H9 (cell line): ENCODE measurements around the gene PRSS22. TPM values are rescaled to one million over a fixed set of nuclear protein-coding genes. Genes with fewer than 3 reads are reported as not detected.

ENCODE experiments used
- DNase-seq: peaks from one replicate; pipeline ENCODE4 v3.0.0-alpha.2; 2017
- H2AFZ ChIP-seq: one replicate; pipeline ENCODE4 v1.6.1; 2013; ENCODE audit warnings: mild to moderate bottlenecking, low read length, control low read depth, moderate library complexity
- H2AK5ac ChIP-seq: 2 replicates; pipeline ENCODE4 v1.6.1; 2013; ENCODE audit warnings: low read length, control low read depth, mixed read lengths; ENCODE audit not compliant: insufficient read length
- H2BK120ac ChIP-seq: one replicate; pipeline ENCODE4 v1.6.1; 2013; ENCODE audit warnings: low read depth, mild to moderate bottlenecking, low read length, control low read depth, inconsistent platforms; ENCODE audit not compliant: poor library complexity, severe bottlenecking
- H2BK12ac ChIP-seq: 2 replicates; pipeline ENCODE4 v1.6.1; 2013; ENCODE audit warnings: low read length, control low read depth, mixed read lengths, low read depth; ENCODE audit not compliant: insufficient read length
- H2BK15ac ChIP-seq: 2 replicates; pipeline ENCODE4 v1.6.1; 2013; ENCODE audit warnings: low read depth, low read length, control low read depth
- H2BK20ac ChIP-seq: one replicate; pipeline ENCODE4 v1.6.1; 2013; ENCODE audit warnings: low read depth, mild to moderate bottlenecking, low read length, control low read depth, inconsistent platforms; ENCODE audit not compliant: poor library complexity, severe bottlenecking
- H2BK5ac ChIP-seq: 2 replicates; pipeline ENCODE4 v1.6.1; 2013; ENCODE audit warnings: low read length, control low read depth, mixed read lengths; ENCODE audit not compliant: insufficient read length
- H3K14ac ChIP-seq: 2 replicates; pipeline ENCODE4 v1.6.1; 2013; ENCODE audit warnings: low read length, control low read depth; ENCODE audit not compliant: insufficient read depth
- H3K18ac ChIP-seq: 2 replicates; pipeline ENCODE4 v1.6.1; 2013; ENCODE audit warnings: low read depth, mild to moderate bottlenecking, mixed read lengths, low read length, control low read depth; ENCODE audit not compliant: insufficient read length
- H3K23ac ChIP-seq: 2 replicates; pipeline ENCODE4 v1.6.1; 2013; ENCODE audit warnings: low read length, control low read depth, mixed read lengths, low read depth; ENCODE audit not compliant: insufficient read length
- H3K23me2 ChIP-seq: 2 replicates; pipeline ENCODE4 v1.6.1; 2013; ENCODE audit warnings: low read depth, mild to moderate bottlenecking, mixed read lengths, low read length, control low read depth; ENCODE audit not compliant: insufficient read length, poor library complexity, severe bottlenecking
- H3K27ac ChIP-seq: 2 replicates; pipeline ENCODE4 v1.5.1; 2013; ENCODE audit warnings: low read length, control low read depth, mixed read lengths, low read depth; ENCODE audit not compliant: insufficient read length
- H3K27me3 ChIP-seq: 2 replicates; pipeline ENCODE4 v1.6.1; 2013; ENCODE audit warnings: low read length, control low read depth, inconsistent platforms; ENCODE audit not compliant: insufficient read depth
- H3K4ac ChIP-seq: 2 replicates; pipeline ENCODE4 v1.6.1; 2013; ENCODE audit warnings: low read depth, mild to moderate bottlenecking, control low read depth, inconsistent platforms, low read length, moderate library complexity
- H3K4me1 ChIP-seq: 2 replicates; pipeline ENCODE4 v1.6.1; 2013; ENCODE audit warnings: low read length, control low read depth, inconsistent platforms; ENCODE audit not compliant: insufficient read depth
- H3K4me2 ChIP-seq: 2 replicates; pipeline ENCODE4 v1.6.1; 2013; ENCODE audit warnings: low read length, control low read depth, mixed read lengths; ENCODE audit not compliant: insufficient read length, insufficient read depth
- H3K56ac ChIP-seq: 2 replicates; pipeline ENCODE4 v1.6.1; 2013; ENCODE audit warnings: low read depth, mild to moderate bottlenecking, mixed read lengths, low read length, control low read depth; ENCODE audit not compliant: insufficient read length
- H3K79me1 ChIP-seq: 2 replicates; pipeline ENCODE4 v1.6.1; 2013; ENCODE audit warnings: low read depth, mild to moderate bottlenecking, moderate library complexity, low read length, control low read depth, inconsistent platforms; ENCODE audit not compliant: insufficient read depth, poor library complexity, severe bottlenecking
- H3K79me2 ChIP-seq: 2 replicates; pipeline ENCODE4 v1.6.1; 2013; ENCODE audit warnings: low read length, control low read depth, inconsistent platforms; ENCODE audit not compliant: insufficient read depth
- H3K9ac ChIP-seq: 2 replicates; pipeline ENCODE4 v1.6.1; 2013; ENCODE audit warnings: low read length, control low read depth, mixed read lengths; ENCODE audit not compliant: insufficient read length; ENCODE audit errors: extremely low read depth
- H3K9me3 ChIP-seq: one replicate; pipeline ENCODE4 v1.6.1; 2013; ENCODE audit warnings: low read depth, low read length, inconsistent platforms; ENCODE audit not compliant: control insufficient read depth
- H3T11ph ChIP-seq: one replicate; pipeline ENCODE4 v1.6.1; 2013; ENCODE audit warnings: mild to moderate bottlenecking, low read length, control low read depth, inconsistent platforms
- H4K20me1 ChIP-seq: one replicate; pipeline ENCODE4 v1.6.1; 2013; ENCODE audit not compliant: control insufficient read depth, insufficient read length, insufficient read depth
- H4K5ac ChIP-seq: 2 replicates; pipeline ENCODE4 v1.6.1; 2013; ENCODE audit warnings: low read depth, mild to moderate bottlenecking, mixed read lengths, low read length, control low read depth; ENCODE audit not compliant: insufficient read length
- H4K8ac ChIP-seq: replicated peaks from 2 replicates; pipeline ENCODE4 v1.6.1; 2013; ENCODE audit warnings: low read length, control low read depth, mixed read lengths, low read depth; ENCODE audit not compliant: insufficient read length
- H4K91ac ChIP-seq: 2 replicates; pipeline ENCODE4 v1.6.1; 2013; ENCODE audit warnings: low read depth, mild to moderate bottlenecking, moderate library complexity, mixed read lengths, low read length, control low read depth; ENCODE audit not compliant: insufficient read length
- H3K27ac Mint-ChIP-seq, 3 experiments: 2 replicates in 2 of 3; 3 replicates in 1 of 3; pipeline ENCODE4 v1.8.0; 2020 to 2021; ENCODE audit warnings: mixed read lengths in 3 of 3, mild to moderate bottlenecking in 1 of 3, moderate library complexity in 1 of 3
- H3K27me3 Mint-ChIP-seq: 2 replicates; pipeline ENCODE4 v1.8.0; 2021; ENCODE audit warnings: low read depth, mild to moderate bottlenecking, moderate library complexity, mixed read lengths
- H3K36me3 Mint-ChIP-seq, 3 experiments: 2 replicates in 2 of 3; 3 replicates in 1 of 3; pipeline ENCODE4 v1.8.0; 2020 to 2021; ENCODE audit warnings: low read depth in 3 of 3, mixed read lengths in 3 of 3; ENCODE audit not compliant: insufficient read depth in 1 of 3
- H3K4me1 Mint-ChIP-seq, 2 experiments: 2 replicates each; pipeline ENCODE4 v1.8.0; 2020; ENCODE audit warnings: mixed read lengths in 2 of 2
- H3K4me3 Mint-ChIP-seq, 2 experiments: 2 replicates in 1 of 2; 3 replicates in 1 of 2; pipeline ENCODE4 v1.8.0; 2020 to 2021; ENCODE audit warnings: mild to moderate bottlenecking in 2 of 2, mixed read lengths in 2 of 2, moderate library complexity in 1 of 2
- H3K9me3 Mint-ChIP-seq, 2 experiments: 2 replicates in 1 of 2; 3 replicates in 1 of 2; pipeline ENCODE4 v1.8.0; 2020; ENCODE audit warnings: mild to moderate bottlenecking in 2 of 2, mixed read lengths in 2 of 2, moderate library complexity in 1 of 2
- CTCF ChIP-seq: fragments of 200-600 bp; sonication (generic); conservative IDR thresholded peaks from 3 replicates; pipeline ENCODE4 v1.8.0; 2021; ENCODE audit warnings: antibody characterized with exemption, mild to moderate bottlenecking
- WGBS: extraction: QIAGEN DNeasy Blood & Tissue Kit; methylation state at CpG from one replicate; pipeline ENCODE4 v1.1.7; 2013; ENCODE audit warnings: missing lambda C conversion rate, low lambda C conversion rate, mixed read lengths; ENCODE audit not compliant: insufficient read length; ENCODE audit errors: extremely low coverage; 5-methylcytosine and 5-hydroxymethylcytosine counted together
- total RNA-seq: library from RNA; stranded (reverse); gene quantifications from 2 replicates; pipeline ENCODE4 v1.2.1, GENCODE V29; 2021

PRSS22 gene
- total RNA-seq, 1 experiment from 2014 or later = 1.9 TPM

GRCh38 chr16:2834968-2835367, 23.0 kb downstream of the PRSS22 start:
- no peaks in the 10 kb centered on the region for H3K36me3 Mint-ChIP-seq
- no CpG with 5 or more reads among the region's 3 CpGs for WGBS
- H3K4ac ChIP-seq = no peak overlapping the region
- H3K79me1 ChIP-seq = no peaks in the 10 kb centered on the region
- H4K8ac ChIP-seq = no peak overlapping the region
- H3K9me3 Mint-ChIP-seq = no peaks in the 10 kb centered on the region; a peak in 2 of 5 replicates
- H2BK20ac ChIP-seq = no peak overlapping the region
- no peak overlapping the region for H2BK12ac ChIP-seq
- no peak overlapping the region for H4K5ac ChIP-seq
- H2AFZ ChIP-seq = no peak overlapping the region
- no peaks in the 10 kb centered on the region for H3K9me3 ChIP-seq
- H2AK5ac ChIP-seq = no peak overlapping the region
- H3K9ac ChIP-seq = no peak overlapping the region
- H3K18ac ChIP-seq = no peak overlapping the region
- no peak overlapping the region for H3K4me3 Mint-ChIP-seq
- H3K4me2 ChIP-seq = no peak overlapping the region
- H4K91ac ChIP-seq = no peak overlapping the region
- H3K14ac ChIP-seq = no peak overlapping the region
- no peak overlapping the region for H2BK15ac ChIP-seq
- H3K27ac Mint-ChIP-seq = no peak overlapping the region
- no peak for TF ChIP-seq CTCF
- H3K79me2 ChIP-seq = no peaks in the 10 kb centered on the region
- no peak overlapping the region for H3K23ac ChIP-seq
- H2BK5ac ChIP-seq = no peak overlapping the region
- no peaks in the 10 kb centered on the region for H3K23me2 ChIP-seq
- H3K27me3 Mint-ChIP-seq = peaks cover 7% of the 10 kb centered on the region
- DNase-seq = no peak
- peaks cover 17 to 19% of the 10 kb centered on the region in 2 experiments for H3K4me1 Mint-ChIP-seq
- no peaks in the 10 kb centered on the region for H4K20me1 ChIP-seq
- no peak overlapping the region for H2BK120ac ChIP-seq
- no peak overlapping the region for H3T11ph ChIP-seq
- no peak overlapping the region for H3K56ac ChIP-seq
- H3K27me3 ChIP-seq = no peaks in the 10 kb centered on the region
- no peak overlapping the region for H3K27ac ChIP-seq
- peaks cover 3% of the 10 kb centered on the region; the same call in 1 of the 2 replicates for H3K4me1 ChIP-seq
